ENCODE measurements around the gene SKIDA1. TPM values are rescaled to one million over a fixed set of nuclear protein-coding genes. Genes with fewer than 3 reads are reported as not detected.

Gene SKIDA1
- total and polyA plus RNA-seq, 2 donors, result 0.73 to 0.85 TPM

- H3K4me1 ChIP-seq (ENCODE audit: control insufficient read depth in 2 of 2, insufficient read depth in 2 of 2, low read length in 2 of 2), result peaks cover 16 to 48% of the 10 kb centered on the region in 2 donors
- peak in 1 of 9 donors; percentile 23 for DNase-seq (ENCODE audit: low read depth in 6 of 9, low spot score in 9 of 9)
- H3K36me3 ChIP-seq (ENCODE audit: control insufficient read depth in 2 of 2, insufficient read depth in 2 of 2, low read length in 1 of 2), result no peaks in the 10 kb centered on the region
- H3K9me3 ChIP-seq (ENCODE audit: control insufficient read depth in 2 of 2, insufficient read depth in 1 of 2, low read length in 1 of 2), result no peaks in the 10 kb centered on the region
- H3K27ac ChIP-seq (ENCODE audit: low read depth in 1 of 2, low read length in 1 of 2), result no peak overlapping the region
- 90% methylated on average over 6 of the region's 6 CpGs for WGBS
- H3K4me3 ChIP-seq (ENCODE audit: low read length in 2 of 2), result no peak overlapping the region
- H3K27me3 ChIP-seq (ENCODE audit: control insufficient read depth in 2 of 2, insufficient read depth in 1 of 2, low read length in 1 of 2), result peaks cover 56 to 75% of the 10 kb centered on the region in 2 donors
These were observed 11.2 kb downstream of the SKIDA1 start for GRCh38 chr10:21514129-21514817.

- Histone ChIP-seq H3K4me1 (ENCODE audit: control insufficient read depth in 2 of 2, insufficient read depth in 2 of 2, low read length in 2 of 2) (peaks cover 9 to 47% of the 10 kb centered on the region in 2 donors), H3K36me3 (ENCODE audit: control insufficient read depth in 2 of 2, insufficient read depth in 2 of 2, low read length in 1 of 2) (no peaks in the 10 kb centered on the region), H3K27me3 (ENCODE audit: control insufficient read depth in 2 of 2, insufficient read depth in 1 of 2, low read length in 1 of 2) (peaks cover 50 to 75% of the 10 kb centered on the region in 2 donors), H3K9me3 (ENCODE audit: control insufficient read depth in 2 of 2, insufficient read depth in 1 of 2, low read length in 1 of 2) (no peaks in the 10 kb centered on the region), H3K4me3 (ENCODE audit: low read length in 2 of 2) (no peak overlapping the region), H3K27ac (ENCODE audit: low read depth in 1 of 2, low read length in 1 of 2) (no peak overlapping the region)
- 95% methylated on average over 1 of the region's 1 CpG for WGBS
- DNase-seq (ENCODE audit: low read depth in 6 of 9, low spot score in 9 of 9), result no peak
These were observed 12.1 kb downstream of the SKIDA1 start for GRCh38 chr10:21513405-21513788.

DNA sequence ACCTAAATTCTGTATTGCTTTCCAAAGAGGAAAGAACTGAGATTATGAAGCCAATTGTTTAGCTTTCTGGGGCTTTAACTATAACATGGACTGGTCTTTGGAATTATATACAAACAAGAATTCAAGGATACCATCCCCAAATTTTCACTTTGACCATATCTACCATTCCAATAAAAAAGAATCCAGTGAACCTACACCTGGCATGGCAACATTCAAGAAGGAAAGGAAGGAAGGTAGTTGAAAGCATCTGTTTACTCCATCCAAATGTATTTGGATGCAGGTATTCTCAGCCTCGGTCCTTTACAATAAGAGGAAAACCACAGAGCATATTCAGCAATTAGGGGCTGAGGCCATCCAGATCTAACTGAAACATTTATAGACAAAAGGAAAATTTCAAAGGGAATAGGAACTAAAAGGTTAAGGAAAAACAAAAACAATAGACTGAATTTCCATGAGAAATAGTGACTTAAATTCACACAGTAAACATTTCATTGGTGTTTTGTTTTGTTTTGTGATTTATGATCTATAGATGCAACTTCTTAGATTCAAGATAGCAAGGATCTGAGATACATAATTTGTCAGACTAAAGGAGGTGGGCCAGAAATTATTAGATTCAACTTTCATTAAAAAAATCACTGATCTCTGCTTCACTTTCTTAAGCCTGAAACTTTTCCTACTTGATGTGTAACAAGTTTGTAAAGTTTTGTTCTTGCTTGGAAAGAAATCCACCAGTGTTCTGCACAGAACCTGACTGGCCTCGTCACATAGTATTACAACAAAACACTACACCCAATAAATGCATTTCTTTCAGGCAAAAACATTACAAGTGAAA lies 12.7 kb downstream of the SKIDA1 start:
- WGBS, result 90% methylated on average over 2 of the region's 2 CpGs
- Histone ChIP-seq H3K4me1 (ENCODE audit: control insufficient read depth in 2 of 2, insufficient read depth in 2 of 2, low read length in 2 of 2) (peaks cover 9 to 46% of the 10 kb centered on the region in 2 donors), H3K36me3 (ENCODE audit: control insufficient read depth in 2 of 2, insufficient read depth in 2 of 2, low read length in 1 of 2) (no peaks in the 10 kb centered on the region), H3K4me3 (ENCODE audit: low read length in 2 of 2) (no peak overlapping the region), H3K27me3 (ENCODE audit: control insufficient read depth in 2 of 2, insufficient read depth in 1 of 2, low read length in 1 of 2) (peaks cover 44 to 75% of the 10 kb centered on the region in 2 donors), H3K9me3 (ENCODE audit: control insufficient read depth in 2 of 2, insufficient read depth in 1 of 2, low read length in 1 of 2) (no peaks in the 10 kb centered on the region), H3K27ac (ENCODE audit: low read depth in 1 of 2, low read length in 1 of 2) (no peak overlapping the region)
- peak in 1 of 9 donors; percentile 7 for DNase-seq (ENCODE audit: low read depth in 6 of 9, low spot score in 9 of 9)

DNA sequence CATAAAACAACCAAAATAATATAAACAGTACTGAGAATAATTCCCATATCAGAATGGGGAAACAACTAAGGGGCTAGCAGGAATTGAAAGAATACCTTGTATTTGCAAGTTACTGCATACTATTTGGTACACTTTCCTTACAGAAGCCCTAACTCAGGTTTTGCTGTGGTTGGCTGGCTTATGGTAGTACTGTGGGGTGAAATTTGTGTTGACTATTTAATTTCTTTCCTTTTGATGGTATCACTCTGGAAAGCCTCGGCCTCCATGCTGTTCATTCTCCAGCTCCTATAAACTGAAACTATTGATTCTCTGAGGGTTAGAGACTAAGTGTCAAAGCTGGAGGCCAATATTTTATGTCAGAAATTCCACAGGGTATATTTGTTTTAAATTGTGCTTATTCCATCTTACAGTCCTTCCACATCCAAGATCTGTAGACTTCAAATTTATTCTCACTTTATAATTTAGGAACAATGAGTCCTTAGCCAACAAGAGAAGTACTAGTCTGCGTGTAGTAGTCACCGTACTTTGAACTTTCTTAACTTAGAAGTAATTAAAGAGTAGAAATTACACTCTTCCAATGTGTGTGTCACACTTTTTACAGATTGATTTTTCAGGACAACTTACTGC lies 13.4 kb downstream of the SKIDA1 start:
- no peak for DNase-seq (ENCODE audit: low read depth in 6 of 9, low spot score in 9 of 9)
- peaks cover 38 to 75% of the 10 kb centered on the region in 2 donors for H3K27me3 ChIP-seq (ENCODE audit: control insufficient read depth in 2 of 2, insufficient read depth in 1 of 2, low read length in 1 of 2)
- WGBS, result 97% methylated on average over 3 of the region's 3 CpGs
- no peak overlapping the region for H3K4me3 ChIP-seq (ENCODE audit: low read length in 2 of 2)
- peaks cover 9 to 49% of the 10 kb centered on the region in 2 donors for H3K4me1 ChIP-seq (ENCODE audit: control insufficient read depth in 2 of 2, insufficient read depth in 2 of 2, low read length in 2 of 2)
- no peaks in the 10 kb centered on the region for H3K9me3 ChIP-seq (ENCODE audit: control insufficient read depth in 2 of 2, insufficient read depth in 1 of 2, low read length in 1 of 2)
- H3K27ac ChIP-seq (ENCODE audit: low read depth in 1 of 2, low read length in 1 of 2), result no peak overlapping the region
- H3K36me3 ChIP-seq (ENCODE audit: control insufficient read depth in 2 of 2, insufficient read depth in 2 of 2, low read length in 1 of 2), result no peaks in the 10 kb centered on the region

DNA sequence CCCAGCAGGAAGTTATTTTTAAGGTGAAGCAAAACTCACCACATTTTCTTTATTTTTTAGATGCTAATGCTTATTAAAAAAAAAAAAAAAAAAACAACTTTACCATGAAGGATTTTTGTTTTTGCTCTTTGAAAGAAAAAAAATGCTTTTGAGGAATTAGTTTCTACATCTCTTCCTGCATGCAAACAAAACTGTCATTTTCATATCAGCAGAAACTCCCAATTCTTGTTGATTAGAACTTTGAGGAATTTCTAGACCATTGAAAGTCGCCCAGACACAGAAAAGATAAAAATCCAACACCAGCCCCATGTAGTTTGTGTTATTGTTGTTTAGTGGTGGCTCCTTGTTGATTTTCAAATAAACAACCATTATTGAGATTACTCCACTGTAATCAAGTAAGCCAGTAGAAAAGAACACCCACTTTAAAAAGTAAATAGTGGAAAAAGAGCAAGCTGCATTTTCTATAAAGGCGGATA lies 14.3 kb downstream of the SKIDA1 start:
- Histone ChIP-seq H3K4me3 (ENCODE audit: low read length in 2 of 2) (no peak overlapping the region), H3K36me3 (ENCODE audit: control insufficient read depth in 2 of 2, insufficient read depth in 2 of 2, low read length in 1 of 2) (no peaks in the 10 kb centered on the region), H3K27me3 (ENCODE audit: control insufficient read depth in 2 of 2, insufficient read depth in 1 of 2, low read length in 1 of 2) (peaks cover 29 to 76% of the 10 kb centered on the region in 2 donors), H3K9me3 (ENCODE audit: control insufficient read depth in 2 of 2, insufficient read depth in 1 of 2, low read length in 1 of 2) (no peaks in the 10 kb centered on the region), H3K27ac (ENCODE audit: low read depth in 1 of 2, low read length in 1 of 2) (no peak overlapping the region), H3K4me1 (ENCODE audit: control insufficient read depth in 2 of 2, insufficient read depth in 2 of 2, low read length in 2 of 2) (peaks cover 3 to 53% of the 10 kb centered on the region in 2 donors)
- DNase-seq (ENCODE audit: low read depth in 6 of 9, low spot score in 9 of 9), result peak in 1 of 9 donors; percentile 11
- WGBS, result 97% methylated on average over 2 of the region's 2 CpGs

- peak in 2 of 9 donors; percentile 44 to 75 for DNase-seq (ENCODE audit: low read depth in 6 of 9, low spot score in 9 of 9)
- H3K27ac ChIP-seq (ENCODE audit: low read depth in 1 of 2, low read length in 1 of 2), result peak overlapping the region in 1 of 2 donors; percentile 73
- WGBS, result 26% methylated on average over 39 of the region's 39 CpGs
- H3K9me3 ChIP-seq (ENCODE audit: control insufficient read depth in 2 of 2, insufficient read depth in 1 of 2, low read length in 1 of 2), result no peaks in the 10 kb centered on the region
- peaks cover 22 to 73% of the 10 kb centered on the region in 2 donors for H3K27me3 ChIP-seq (ENCODE audit: control insufficient read depth in 2 of 2, insufficient read depth in 1 of 2, low read length in 1 of 2)
- H3K4me1 ChIP-seq (ENCODE audit: control insufficient read depth in 2 of 2, insufficient read depth in 2 of 2, low read length in 2 of 2), result peaks cover 0 to 48% of the 10 kb centered on the region in 2 donors
- H3K36me3 ChIP-seq (ENCODE audit: control insufficient read depth in 2 of 2, insufficient read depth in 2 of 2, low read length in 1 of 2), result no peaks in the 10 kb centered on the region
- H3K4me3 ChIP-seq (ENCODE audit: low read length in 2 of 2), result peak overlapping the region; percentile 30 to 49
These were observed 15.0 kb downstream of the SKIDA1 start for GRCh38 chr10:21510241-21511094.

GRCh38 chr10:21509341-21510240 lies 15.9 kb downstream of the SKIDA1 start:
- H3K36me3 ChIP-seq (ENCODE audit: control insufficient read depth in 2 of 2, insufficient read depth in 2 of 2, low read length in 1 of 2), result no peaks in the 10 kb centered on the region
- WGBS, result 87% methylated on average over 58 of the region's 58 CpGs
- no peaks in the 10 kb centered on the region for H3K9me3 ChIP-seq (ENCODE audit: control insufficient read depth in 2 of 2, insufficient read depth in 1 of 2, low read length in 1 of 2)
- H3K4me1 ChIP-seq (ENCODE audit: control insufficient read depth in 2 of 2, insufficient read depth in 2 of 2, low read length in 2 of 2), result peaks cover 0 to 42% of the 10 kb centered on the region in 2 donors
- H3K27ac ChIP-seq (ENCODE audit: low read depth in 1 of 2, low read length in 1 of 2), result peak overlapping the region in 1 of 2 donors; percentile 73
- DNase-seq (ENCODE audit: low read depth in 6 of 9, low spot score in 9 of 9), result peak in 2 of 9 donors; percentile 55 to 73
- H3K27me3 ChIP-seq (ENCODE audit: control insufficient read depth in 2 of 2, insufficient read depth in 1 of 2, low read length in 1 of 2), result peaks cover 14 to 64% of the 10 kb centered on the region in 2 donors
- H3K4me3 ChIP-seq (ENCODE audit: low read length in 2 of 2), result peak overlapping the region in 1 of 2 donors; percentile 49
